ENCODE results near the gene GTF3C6.
"Not testable (repeated sequence)": the region's sequence is repeated elsewhere in the genome, so short reads cannot be mapped to it uniquely, and the experiment has no call there.

GTF3C6 gene

GRCh38 chr6:110953633-110954303, 4.7 kb upstream of the GTF3C6 start:
- H3K4me3 ChIP-seq (ENCODE audit: low read length), result no peak overlapping the region
- no peak for TF ChIP-seq ZNF274 (IDR thresholded peaks at IDR 0.05; ENCODE audit: low read depth, low read length)

GRCh38 chr6:110960014-110960390, 1.5 kb downstream of the GTF3C6 start:
- H3K4me3 ChIP-seq (ENCODE audit: low read length), result no peak overlapping the region; the same call in 1 of the 2 replicates
- no peak for TF ChIP-seq ZNF274 (IDR thresholded peaks at IDR 0.05; ENCODE audit: low read depth, low read length)

- H3K4me3 ChIP-seq (ENCODE audit: low read length), result not testable (repeated sequence)
Measured at GRCh38 chr6:110962636-110963035, 4.1 kb downstream of the GTF3C6 start.

GRCh38 chr6:110965629-110966229, 7.2 kb downstream of the GTF3C6 start:
- no peak overlapping the region for H3K4me3 ChIP-seq (ENCODE audit: low read length)
- TF ChIP-seq ZNF274 (IDR thresholded peaks at IDR 0.05; ENCODE audit: low read depth, low read length), result no peak

GRCh38 chr6:110968661-110969060, 10.2 kb downstream of the GTF3C6 start:
- H3K4me3 ChIP-seq (ENCODE audit: low read length), result not testable (repeated sequence)

- H3K4me3 ChIP-seq (ENCODE audit: low read length), result no peak overlapping the region
- no peak for TF ChIP-seq ZNF274 (IDR thresholded peaks at IDR 0.05; ENCODE audit: low read depth, low read length)
Measured at GRCh38 chr6:110971468-110971867, 13.0 kb downstream of the GTF3C6 start.

- H3K4me3 ChIP-seq (ENCODE audit: low read length), result no peak overlapping the region
- TF ChIP-seq ZNF274 (IDR thresholded peaks at IDR 0.05; ENCODE audit: low read depth, low read length), result no peak
Measured at GRCh38 chr6:110976575-110976974, 18.1 kb downstream of the GTF3C6 start.

- H3K4me3 ChIP-seq (ENCODE audit: low read length), result no peak overlapping the region
Measured at GRCh38 chr6:110979565-110980101, 21.1 kb downstream of the GTF3C6 start.

GRCh38 chr6:110980227-110980626, 21.7 kb downstream of the GTF3C6 start:
- no peak for TF ChIP-seq ZNF274 (IDR thresholded peaks at IDR 0.05; ENCODE audit: low read depth, low read length)
- H3K4me3 ChIP-seq (ENCODE audit: low read length), result no peak overlapping the region

More at GRCh38 chr6:110979565-110980101, 21.1 kb downstream of the GTF3C6 start:
- no peak for TF ChIP-seq ZNF274 (IDR thresholded peaks at IDR 0.05; ENCODE audit: low read depth, low read length)

- peak overlapping the region; percentile 91; the same call in 1 of the 2 replicates for H3K4me3 ChIP-seq (ENCODE audit: low read length)
- TF ChIP-seq ZNF274 (IDR thresholded peaks at IDR 0.05; ENCODE audit: low read depth, low read length), result no peak
Measured at GRCh38 chr6:110980648-110981047, 22.1 kb downstream of the GTF3C6 start.

- TF ChIP-seq ZNF274 (IDR thresholded peaks at IDR 0.05; ENCODE audit: low read depth, low read length), result no peak
- peak overlapping the region; percentile 91 for H3K4me3 ChIP-seq (ENCODE audit: low read length)
Measured at GRCh38 chr6:110981202-110981600, 22.7 kb downstream of the GTF3C6 start.

GRCh38 chr6:110990840-110991576, 32.5 kb downstream of the GTF3C6 start:
- TF ChIP-seq ZNF274 (IDR thresholded peaks at IDR 0.05; ENCODE audit: low read depth, low read length), result no peak

GRCh38 chr6:110996691-110997090, 38.2 kb downstream of the GTF3C6 start:
- TF ChIP-seq ZNF274 (IDR thresholded peaks at IDR 0.05; ENCODE audit: low read depth, low read length), result no peak
- H3K4me3 ChIP-seq (ENCODE audit: low read length), result no peak overlapping the region

More at GRCh38 chr6:110990840-110991576, 32.5 kb downstream of the GTF3C6 start:
- H3K4me3 ChIP-seq (ENCODE audit: low read length), result no peak overlapping the region

GRCh38 chr6:110999634-111000270, 41.2 kb downstream of the GTF3C6 start:
- H3K4me3 ChIP-seq (ENCODE audit: low read length), result no peak overlapping the region
- no peak for TF ChIP-seq ZNF274 (IDR thresholded peaks at IDR 0.05; ENCODE audit: low read depth, low read length)
